ENCODE results near the gene ITSN1. TPM values are rescaled to one million over a fixed set of nuclear protein-coding genes. Genes with fewer than 3 reads are reported as not detected.
A peak's percentile ranks its signal among the peaks of the same experiment; 100 is the strongest.

The ITSN1 gene
- total RNA-seq, 4 donors from 2014 or later = 29.6 to 42.2 (median 41.1) TPM

GRCh38 chr21:33829844-33830243 is 187.5 kb downstream of the ITSN1 start:
- intact Hi-C loops (cut with DNase I) = no loop called here
- 96 to 98% methylated on average over 9 of the region's 9 CpGs for WGBS, 2 donors
- Histone ChIP-seq H3K27me3 (no peaks in the 10 kb centered on the region), H3K9me3 (no peaks in the 10 kb centered on the region), H3K27ac (no peak overlapping the region), H3K4me1 (peaks cover 32 to 40% of the 10 kb centered on the region in 2 donors), H3K36me3 (no peaks in the 10 kb centered on the region), H3K4me3 (replicated peaks in 1 of 3) (no peak overlapping the region)
- TF ChIP-seq CTCF (IDR thresholded peaks at IDR 0.05) = no peak
- TF ChIP-seq POLR2A (IDR thresholded peaks at IDR 0.05) = no peak
- DNase-seq = no peak

GRCh38 chr21:33831962-33832659 is 189.8 kb downstream of the ITSN1 start:
- intact Hi-C loops (cut with DNase I) = no loop called here
- DNase-seq = peak; percentile 73

GRCh38 chr21:33834801-33835500 is 192.7 kb downstream of the ITSN1 start:
- H3K27ac ChIP-seq = no peak overlapping the region
- intact Hi-C loops (cut with DNase I) = no loop called here
- no peak overlapping the region for H3K4me3 ChIP-seq (replicated peaks in 1 of 3)
- H3K36me3 ChIP-seq = peaks cover 0 to 6% of the 10 kb centered on the region in 2 donors
- no peaks in the 10 kb centered on the region for H3K27me3 ChIP-seq
- H3K4me1 ChIP-seq = peaks cover 9 to 14% of the 10 kb centered on the region in 2 donors
- H3K9me3 ChIP-seq = no peaks in the 10 kb centered on the region
- TF ChIP-seq CTCF (IDR thresholded peaks at IDR 0.05) (no peak), POLR2A (IDR thresholded peaks at IDR 0.05) (no peak)
- DNase-seq = no peak
- 89 to 93% methylated on average over 5 of the region's 5 CpGs for WGBS, 2 donors

More at GRCh38 chr21:33831962-33832659, 189.8 kb downstream of the ITSN1 start:
- TF ChIP-seq CTCF (IDR thresholded peaks at IDR 0.05) (no peak), POLR2A (IDR thresholded peaks at IDR 0.05) (no peak)
- no peak overlapping the region for H3K4me3 ChIP-seq (replicated peaks in 1 of 3)
- H3K27ac ChIP-seq = peak overlapping the region in 1 of 3 donors; percentile 52
- 54 to 56% methylated on average over 16 to 17 of the region's 17 CpGs for WGBS, 2 donors
- peaks cover 0 to 6% of the 10 kb centered on the region in 2 donors for H3K36me3 ChIP-seq
- no peaks in the 10 kb centered on the region for H3K9me3 ChIP-seq
- no peaks in the 10 kb centered on the region for H3K27me3 ChIP-seq
- peaks cover 9 to 17% of the 10 kb centered on the region in 2 donors for H3K4me1 ChIP-seq

GRCh38 chr21:33835920-33836319 is 193.6 kb downstream of the ITSN1 start:
- H3K9me3 ChIP-seq = no peaks in the 10 kb centered on the region
- no peak for TF ChIP-seq POLR2A (IDR thresholded peaks at IDR 0.05)
- no peak for TF ChIP-seq CTCF (IDR thresholded peaks at IDR 0.05)
- no peaks in the 10 kb centered on the region for H3K27me3 ChIP-seq
- H3K4me3 ChIP-seq (replicated peaks in 1 of 3) = no peak overlapping the region
- intact Hi-C loops (cut with DNase I) = no loop called here
- H3K36me3 ChIP-seq = peaks cover 0 to 6% of the 10 kb centered on the region in 2 donors
- 83 to 97% methylated on average over 4 of the region's 4 CpGs for WGBS, 2 donors
- no peak overlapping the region for H3K27ac ChIP-seq
- peaks cover 9 to 14% of the 10 kb centered on the region in 2 donors for H3K4me1 ChIP-seq
- DNase-seq = no peak

- Histone ChIP-seq H3K27ac (no peak overlapping the region), H3K27me3 (no peaks in the 10 kb centered on the region), H3K36me3 (peaks cover 0 to 6% of the 10 kb centered on the region in 2 donors), H3K9me3 (no peaks in the 10 kb centered on the region), H3K4me3 (replicated peaks in 1 of 3) (no peak overlapping the region), H3K4me1 (peaks cover 9 to 13% of the 10 kb centered on the region in 2 donors)
- intact Hi-C loops (cut with DNase I) = no loop called here
- TF ChIP-seq POLR2A (IDR thresholded peaks at IDR 0.05) (no peak), CTCF (IDR thresholded peaks at IDR 0.05) (no peak)
- DNase-seq = no peak
- 96% methylated on average over 11 of the region's 11 CpGs for WGBS, 2 donors
Measured at GRCh38 chr21:33836408-33836807, 194.1 kb downstream of the ITSN1 start.

Data from thyroid gland (tissue), 4 donors.